H1 (cell line): Measurements from ENCODE around the gene FLCN.

Experiments
- CHD1 ChIP-seq: IDR thresholded peaks from 2 replicates; pipeline ENCODE4 v1.6.1; 2012; ENCODE audit warnings: low read depth, low read length, improper control_type of control experiment
- POLR2A ChIP-seq, 2 experiments: IDR thresholded peaks; 1 replicate in 1 of 2; 2 replicates in 1 of 2; pipeline ENCODE4 v1.6.1; 2011; ENCODE audit warnings: low read depth in 2 of 2, low read length in 2 of 2, mild to moderate bottlenecking in 2 of 2; ENCODE audit errors: control extremely low read depth in 1 of 2

GRCh38 chr17:17206124-17206912 is 30.6 kb downstream of the FLCN start, which contains the start of gene PLD6:
- no peak for TF ChIP-seq POLR2A (IDR thresholded peaks at IDR 0.05; ENCODE audit: control extremely low read depth in 1 of 2, low read depth in 2 of 2, low read length in 2 of 2)
- TF ChIP-seq CHD1, result no peak
